Tibial nerve (tissue), 4 donors: ENCODE data around the gene FBXO2.

Source experiments
- EP300 ChIP-seq, 2 donors: sonication (generic); formaldehyde crosslinking; IDR thresholded peaks; one replicate each; pipeline ENCODE4 v1.6.1; 2017; ENCODE audit warnings: antibody characterized with exemption in 2 of 2, mild to moderate bottlenecking in 1 of 2
- TF ChIP-seq, protein P1 (sequence below), 5 experiments: fragments of 200-600 bp in 3 of 5; fragments of 450-650 bp in 2 of 5; sonication (generic) in 3 of 5; IDR thresholded peaks; one replicate each; pipeline ENCODE4 v1.5.1; 2016 to 2019; ENCODE audit warnings: antibody characterized with exemption in 5 of 5, mild to moderate bottlenecking in 3 of 5, moderate library complexity in 2 of 5

DNA sequence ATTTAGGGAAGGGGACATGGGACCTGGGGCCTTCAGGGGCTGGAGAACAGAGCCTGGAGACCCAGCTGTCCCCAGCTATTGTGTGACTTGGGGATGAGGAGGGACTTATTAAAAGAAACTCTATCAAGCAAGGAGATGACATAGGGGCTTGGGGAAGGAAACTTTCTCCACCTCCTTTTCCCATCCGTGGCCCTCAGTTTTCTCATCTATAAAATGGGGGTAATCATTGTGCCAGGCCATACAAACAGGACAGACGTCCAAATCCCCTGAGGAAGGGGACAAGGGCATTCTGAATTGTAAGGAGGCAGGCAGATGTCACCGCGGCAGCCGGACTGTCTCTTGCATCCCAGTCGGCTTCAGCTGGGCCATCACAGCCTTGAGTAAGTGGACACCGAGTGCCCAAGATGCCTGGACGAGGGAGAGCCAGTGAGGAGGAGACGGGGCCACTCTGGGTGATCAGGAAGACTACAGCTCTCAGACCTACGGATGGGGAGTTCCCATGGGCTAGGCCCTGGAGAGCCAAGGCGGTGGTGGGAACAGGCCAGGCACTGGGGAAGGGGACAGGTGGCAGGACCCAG lies 1.9 kb downstream of the FBXO2 start:
- TF ChIP-seq, protein P1, sequence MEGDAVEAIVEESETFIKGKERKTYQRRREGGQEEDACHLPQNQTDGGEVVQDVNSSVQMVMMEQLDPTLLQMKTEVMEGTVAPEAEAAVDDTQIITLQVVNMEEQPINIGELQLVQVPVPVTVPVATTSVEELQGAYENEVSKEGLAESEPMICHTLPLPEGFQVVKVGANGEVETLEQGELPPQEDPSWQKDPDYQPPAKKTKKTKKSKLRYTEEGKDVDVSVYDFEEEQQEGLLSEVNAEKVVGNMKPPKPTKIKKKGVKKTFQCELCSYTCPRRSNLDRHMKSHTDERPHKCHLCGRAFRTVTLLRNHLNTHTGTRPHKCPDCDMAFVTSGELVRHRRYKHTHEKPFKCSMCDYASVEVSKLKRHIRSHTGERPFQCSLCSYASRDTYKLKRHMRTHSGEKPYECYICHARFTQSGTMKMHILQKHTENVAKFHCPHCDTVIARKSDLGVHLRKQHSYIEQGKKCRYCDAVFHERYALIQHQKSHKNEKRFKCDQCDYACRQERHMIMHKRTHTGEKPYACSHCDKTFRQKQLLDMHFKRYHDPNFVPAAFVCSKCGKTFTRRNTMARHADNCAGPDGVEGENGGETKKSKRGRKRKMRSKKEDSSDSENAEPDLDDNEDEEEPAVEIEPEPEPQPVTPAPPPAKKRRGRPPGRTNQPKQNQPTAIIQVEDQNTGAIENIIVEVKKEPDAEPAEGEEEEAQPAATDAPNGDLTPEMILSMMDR (IDR thresholded peaks at IDR 0.05): no peak
- no peak for TF ChIP-seq EP300 (IDR thresholded peaks at IDR 0.05)
